DOHH2 (cell line): Measurements from ENCODE around the gene PHAF1.

ENCODE experiments used
- H3F3A ChIP-seq: fragments of 200-600 bp; sonication (generic), shearing (Covaris generic); 2 replicates; pipeline ENCODE4 v1.6.0; 2016; ENCODE audit warnings: antibody characterized with exemption, mild to moderate bottlenecking; ENCODE audit not compliant: control insufficient read depth, insufficient read depth
- H3K27ac ChIP-seq: fragments of 200-600 bp; sonication (generic); 2 replicates; pipeline ENCODE4 v1.5.1; 2014; ENCODE audit warnings: low read depth, mild to moderate bottlenecking, low read length, moderate library complexity
- H3K27me3 ChIP-seq: fragments of 200-600 bp; sonication (generic); 2 replicates; pipeline ENCODE4 v1.6.1; 2014; ENCODE audit warnings: mild to moderate bottlenecking, low read length, mixed read lengths; ENCODE audit not compliant: control insufficient read depth
- H3K36me3 ChIP-seq: fragments of 200-600 bp; sonication (generic); 2 replicates; pipeline ENCODE4 v1.6.1; 2014; ENCODE audit warnings: mild to moderate bottlenecking, low read length, moderate library complexity, mixed read lengths; ENCODE audit not compliant: control insufficient read depth
- H3K4me1 ChIP-seq: fragments of 200-600 bp; sonication (generic); 2 replicates; pipeline ENCODE4 v1.6.1; 2014; ENCODE audit warnings: mild to moderate bottlenecking, low read length, mixed read lengths; ENCODE audit not compliant: control insufficient read depth
- H3K4me2 ChIP-seq: fragments of 200-600 bp; sonication (generic); 2 replicates; pipeline ENCODE4 v1.6.0; 2014; ENCODE audit warnings: mild to moderate bottlenecking, low read length, moderate library complexity
- H3K4me3 ChIP-seq: fragments of 200-600 bp; sonication (generic); 2 replicates; pipeline ENCODE4 v1.5.1; 2014; ENCODE audit warnings: mild to moderate bottlenecking, low read length, mixed read lengths
- H3K79me2 ChIP-seq: fragments of 200-600 bp; sonication (generic); 2 replicates; pipeline ENCODE4 v1.6.1; 2014; ENCODE audit warnings: mild to moderate bottlenecking, low read length, mixed read lengths; ENCODE audit not compliant: control insufficient read depth
- H3K9me2 ChIP-seq: fragments of 200-600 bp; sonication (generic); replicated peaks from 2 replicates; pipeline ENCODE4 v1.6.1; 2014; ENCODE audit warnings: mild to moderate bottlenecking, low read length, mixed read lengths; ENCODE audit not compliant: control insufficient read depth
- H3K9me3 ChIP-seq: fragments of 200-600 bp; sonication (generic); 2 replicates; pipeline ENCODE4 v1.6.1; 2014; ENCODE audit warnings: antibody characterized with exemption, low read length, mixed read lengths; ENCODE audit not compliant: control insufficient read depth, insufficient read depth
- H4K20me1 ChIP-seq: fragments of 200-600 bp; sonication (generic); 2 replicates; pipeline ENCODE4 v1.6.0; 2014; ENCODE audit warnings: low read depth, mild to moderate bottlenecking, antibody characterized with exemption, low read length, moderate library complexity; ENCODE audit not compliant: control insufficient read depth, insufficient read depth
- CTCF ChIP-seq: fragments of 200-600 bp; sonication (generic); IDR thresholded peaks from one replicate; pipeline ENCODE4 v1.5.1; 2014; ENCODE audit warnings: antibody characterized with exemption, mild to moderate bottlenecking, low read depth, low read length; ENCODE audit not compliant: poor library complexity, severe bottlenecking
- EZH2phosphoT487 ChIP-seq: fragments of 200-600 bp; sonication (generic); IDR thresholded peaks from 2 replicates; pipeline ENCODE4 v1.6.1; 2017; ENCODE audit warnings: borderline replicate concordance, mild to moderate bottlenecking, antibody characterized with exemption, low read length, moderate library complexity, mixed read lengths

The PHAF1 gene

DNA sequence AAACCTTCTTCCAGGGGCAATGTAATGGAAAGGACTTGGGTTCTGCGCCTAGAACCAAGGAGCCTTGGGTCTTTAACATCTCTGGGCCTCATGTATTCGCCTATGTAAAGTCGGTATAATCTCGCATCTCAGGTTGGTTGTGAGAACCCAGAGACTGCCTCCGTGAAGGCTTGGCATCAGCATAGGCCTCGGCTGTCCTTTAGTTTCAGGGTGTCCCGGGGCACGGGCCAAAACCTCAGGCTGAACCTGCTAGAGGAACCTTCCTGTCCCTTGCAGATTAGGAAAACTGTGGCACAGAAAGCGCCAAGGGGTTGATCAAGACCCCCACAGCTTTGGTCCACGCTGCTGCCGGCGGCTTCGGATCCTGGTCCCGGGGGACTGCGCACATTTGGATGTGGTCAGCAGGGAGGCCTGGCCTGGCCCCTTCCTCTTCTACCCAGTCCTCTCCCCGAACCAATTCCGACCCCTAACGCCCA is 772 bp upstream of the PHAF1 start:
- no peaks in the 10 kb centered on the region; the same call in 1 of the 2 replicates for H4K20me1 ChIP-seq
- peak overlapping the region; percentile 72 for H3K4me2 ChIP-seq
- no peaks in the 10 kb centered on the region for H3K9me2 ChIP-seq
- peaks cover 37% of the 10 kb centered on the region for H3K79me2 ChIP-seq
- no peaks in the 10 kb centered on the region for H3K36me3 ChIP-seq
- H3K9me3 ChIP-seq = no peaks in the 10 kb centered on the region
- peaks cover 11% of the 10 kb centered on the region; the same call in 1 of the 2 replicates for H3F3A ChIP-seq
- H3K27ac ChIP-seq = no peak overlapping the region
- no peaks in the 10 kb centered on the region for H3K27me3 ChIP-seq
- H3K4me1 ChIP-seq = peaks cover 19% of the 10 kb centered on the region
- peak overlapping the region; percentile 90 for H3K4me3 ChIP-seq
- TF ChIP-seq EZH2phosphoT487 (no peak), CTCF (no peak)

DNA sequence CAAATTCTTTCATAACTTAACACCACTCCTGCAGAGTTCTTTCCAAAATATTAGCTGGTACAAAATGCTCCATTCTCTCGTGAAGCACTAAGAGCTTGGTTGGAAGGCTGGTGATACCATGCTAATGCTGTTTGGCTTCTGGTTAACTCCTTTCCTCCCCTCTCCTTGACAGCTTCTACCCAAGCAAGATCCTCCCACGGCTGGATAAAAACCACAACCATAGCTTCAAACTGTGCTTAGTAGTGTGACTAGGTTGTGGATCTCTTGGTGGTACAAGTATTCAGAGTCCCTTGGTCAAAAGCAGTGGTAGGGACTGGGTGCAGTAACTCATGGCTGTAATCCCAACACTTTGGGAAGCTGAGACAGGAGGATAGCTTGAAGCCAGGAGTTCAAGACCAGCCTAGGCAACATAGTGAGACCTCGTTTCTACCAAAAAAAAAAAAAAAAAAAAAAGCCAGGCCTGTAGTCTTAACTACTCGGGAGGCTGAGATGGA is 2.3 kb downstream of the PHAF1 start:
- no peak overlapping the region for H3K4me3 ChIP-seq
- H3F3A ChIP-seq = 0 out of 2 replicates have a peak, but pooled peaks cover 5% of the 10 kb centered on the region
- no peak overlapping the region for H3K4me2 ChIP-seq
- no peaks in the 10 kb centered on the region for H3K9me2 ChIP-seq
- H3K36me3 ChIP-seq = no peaks in the 10 kb centered on the region
- peaks cover 64% of the 10 kb centered on the region for H3K79me2 ChIP-seq
- H3K4me1 ChIP-seq = peaks cover 19% of the 10 kb centered on the region
- H3K9me3 ChIP-seq = no peaks in the 10 kb centered on the region
- no peaks in the 10 kb centered on the region for H3K27me3 ChIP-seq
- no peak for TF ChIP-seq CTCF
- no peak for TF ChIP-seq EZH2phosphoT487
- H3K27ac ChIP-seq = no peak overlapping the region
- H4K20me1 ChIP-seq = no peaks in the 10 kb centered on the region; the same call in 1 of the 2 replicates

- H3K4me1 ChIP-seq = peaks cover 19% of the 10 kb centered on the region
- H3K36me3 ChIP-seq = no peaks in the 10 kb centered on the region
- H3K79me2 ChIP-seq = peaks cover 67% of the 10 kb centered on the region
Measured at GRCh38 chr16:67112591-67113399, 3.1 kb downstream of the PHAF1 start.

More at GRCh38 chr16:67112591-67113399, 3.1 kb downstream of the PHAF1 start:
- Histone ChIP-seq H3K9me2 (no peaks in the 10 kb centered on the region), H3K27me3 (no peaks in the 10 kb centered on the region), H3K9me3 (no peaks in the 10 kb centered on the region), H3K4me2 (no peak overlapping the region), H3K27ac (no peak overlapping the region), H3F3A (0 out of 2 replicates have a peak, but pooled peaks cover 5% of the 10 kb centered on the region), H4K20me1 (no peaks in the 10 kb centered on the region; the same call in 1 of the 2 replicates), H3K4me3 (no peak overlapping the region)
- TF ChIP-seq CTCF (no peak), EZH2phosphoT487 (no peak)
